HepG2 (cell line): ENCODE data around the gene UTS2R. TPM values are rescaled to one million over a fixed set of nuclear protein-coding genes. Genes with fewer than 3 reads are reported as not detected.

Source experiments
- AGO2 ChIP-seq: fragments of 200-400 bp; formaldehyde crosslinking; optimal IDR thresholded peaks from 2 replicates; pipeline ENCODE3; 2017; ENCODE audit warnings: mild to moderate bottlenecking, low read depth, low read length, moderate library complexity
- ASH2L ChIP-seq: fragments of 300-600, 200-600 bp; sonication (generic); IDR thresholded peaks from 2 replicates; pipeline ENCODE4 v1.7.0; 2017; ENCODE audit warnings: low read depth, mild to moderate bottlenecking, moderate library complexity, mixed read lengths, low read length; ENCODE audit not compliant: insufficient read length
- ATF1 ChIP-seq: IDR thresholded peaks from 2 replicates; pipeline ENCODE4 v1.6.1; 2016; ENCODE audit warnings: mild to moderate bottlenecking, control low read depth
- BHLHE40 ChIP-seq: IDR thresholded peaks from 2 replicates; pipeline ENCODE4 v1.6.1; 2011; ENCODE audit warnings: low read length, improper control_type of control experiment
- GATAD2A ChIP-seq: IDR thresholded peaks from 2 replicates; pipeline ENCODE4 v1.6.1; 2016
- HNRNPL ChIP-seq: fragments of 200-400 bp; formaldehyde crosslinking; IDR thresholded peaks from 2 replicates; pipeline ENCODE4 v1.6.1; 2017; ENCODE audit warnings: mild to moderate bottlenecking, low read depth, low read length
- HOXA9 ChIP-seq: sonication (generic); formaldehyde crosslinking; IDR thresholded peaks from 2 replicates; pipeline ENCODE4 v1.8.1; 2022; ENCODE audit warnings: missing genetic modification reagents, mild to moderate bottlenecking, moderate library complexity, borderline replicate concordance
- IRF2 ChIP-seq: IDR thresholded peaks from 2 replicates; pipeline ENCODE4 v1.6.1; 2018; ENCODE audit warnings: missing genetic modification reagents, missing compliant biosample characterization
- MLLT10 ChIP-seq: sonication (generic); formaldehyde crosslinking; IDR thresholded peaks from 2 replicates; pipeline ENCODE4 v1.4.0; 2020; ENCODE audit warnings: missing genetic modification reagents
- MYC ChIP-seq: sonication (generic); formaldehyde crosslinking; IDR thresholded peaks from 2 replicates; pipeline ENCODE4 v1.9.0; 2021; ENCODE audit warnings: missing genetic modification reagents, borderline replicate concordance
- NCOA2 ChIP-seq: sonication (generic); formaldehyde crosslinking; IDR thresholded peaks from 2 replicates; pipeline ENCODE4 v1.8.0; 2022; ENCODE audit warnings: inconsistent platforms
- ONECUT2 ChIP-seq: sonication (generic); formaldehyde crosslinking; IDR thresholded peaks from 2 replicates; pipeline ENCODE4 v1.4.0; 2020; ENCODE audit warnings: missing genetic modification reagents
- PRPF4 ChIP-seq: fragments of 200-400 bp; formaldehyde crosslinking; IDR thresholded peaks from 2 replicates; pipeline ENCODE4 v1.6.1; 2016; ENCODE audit warnings: low read length, low read depth; ENCODE audit not compliant: poor library complexity, severe bottlenecking
- RARG ChIP-seq: sonication (generic); formaldehyde crosslinking; IDR thresholded peaks from 2 replicates; pipeline ENCODE4 v1.4.0; 2020; ENCODE audit warnings: low read depth, mild to moderate bottlenecking, missing genetic modification reagents
- RXRA ChIP-seq: sonication (generic); formaldehyde crosslinking; IDR thresholded peaks from 2 replicates; pipeline ENCODE4 v1.5.1; 2020; ENCODE audit warnings: missing genetic modification reagents
- SMC3 ChIP-seq: IDR thresholded peaks from 2 replicates; pipeline ENCODE4 v1.6.1; 2011; ENCODE audit warnings: low read length, improper control_type of control experiment
- TARDBP ChIP-seq: sonication (generic); formaldehyde crosslinking; IDR thresholded peaks from 2 replicates; pipeline ENCODE4 v1.8.0; 2022; ENCODE audit warnings: mild to moderate bottlenecking, missing genetic modification reagents
- ZBTB20 ChIP-seq: sonication (generic); formaldehyde crosslinking; IDR thresholded peaks from 2 replicates; pipeline ENCODE4 v1.8.1; 2023; ENCODE audit warnings: missing genetic modification reagents, low read depth, mild to moderate bottlenecking, borderline replicate concordance
- ZNF382 ChIP-seq: sonication (generic); formaldehyde crosslinking; IDR thresholded peaks from 2 replicates; pipeline ENCODE4 v1.5.0; 2020; ENCODE audit warnings: missing genetic modification reagents, mild to moderate bottlenecking, borderline replicate concordance
- ZNF615 ChIP-seq: sonication (generic); formaldehyde crosslinking; IDR thresholded peaks from 2 replicates; pipeline ENCODE4 v1.5.0; 2020; ENCODE audit warnings: mild to moderate bottlenecking, missing genetic modification reagents, borderline replicate concordance
- ZNF841 ChIP-seq: sonication (generic); formaldehyde crosslinking; IDR thresholded peaks from 2 replicates; pipeline ENCODE4 v1.8.1; 2023; ENCODE audit warnings: missing genetic modification reagents, borderline replicate concordance
- polyA plus RNA-seq, 8 experiments: library from polyadenylated mRNA; depleted of rRNA in 3 of 8; stranded (reverse) in 7 of 8; unstranded in 1 of 8; fragments of >200 nt; fragmentation: Illumina TruSeq in 4 of 8; extraction: Trizol in 4 of 8; gene quantifications; 2 replicates each; pipeline versions ENCODE4 v1.2.1 to v1.2.3, GENCODE V29; 2011 to 2016; ENCODE audit warnings: low read depth in 4 of 8, missing spikeins in 1 of 8, mixed read lengths in 1 of 8; ENCODE audit not compliant: insufficient read depth in 1 of 8
- total RNA-seq, 5 experiments: library from RNA; depleted of rRNA; stranded (reverse); fragments of >200 nt; fragmentation: Illumina TruSeq; extraction: Trizol; gene quantifications; 2 replicates each; pipeline ENCODE4 v1.2.3, GENCODE V29; 2016; ENCODE audit warnings: low read depth in 1 of 5
- TF ChIP-seq, protein P1 (sequence below): IDR thresholded peaks from 2 replicates; pipeline ENCODE4 v1.6.1; 2012; ENCODE audit warnings: low read length, improper control_type of control experiment
- TF ChIP-seq, protein P2 (sequence below): sonication (generic); formaldehyde crosslinking; IDR thresholded peaks from 2 replicates; pipeline ENCODE4 v1.8.0; 2022; ENCODE audit warnings: mild to moderate bottlenecking, missing genetic modification reagents, borderline replicate concordance
- TF ChIP-seq, protein P3 (sequence below): sonication (generic); formaldehyde crosslinking; IDR thresholded peaks from 2 replicates; pipeline ENCODE4 v1.5.1; 2020; ENCODE audit warnings: missing genetic modification reagents, mild to moderate bottlenecking, borderline replicate concordance

Gene UTS2R
- total and polyA plus RNA-seq, 2 of the 13 experiments (the other 11 are each of a cell fraction or from before 2014, with no cell fraction given) = 0.13 to 0.15 TPM

DNA sequence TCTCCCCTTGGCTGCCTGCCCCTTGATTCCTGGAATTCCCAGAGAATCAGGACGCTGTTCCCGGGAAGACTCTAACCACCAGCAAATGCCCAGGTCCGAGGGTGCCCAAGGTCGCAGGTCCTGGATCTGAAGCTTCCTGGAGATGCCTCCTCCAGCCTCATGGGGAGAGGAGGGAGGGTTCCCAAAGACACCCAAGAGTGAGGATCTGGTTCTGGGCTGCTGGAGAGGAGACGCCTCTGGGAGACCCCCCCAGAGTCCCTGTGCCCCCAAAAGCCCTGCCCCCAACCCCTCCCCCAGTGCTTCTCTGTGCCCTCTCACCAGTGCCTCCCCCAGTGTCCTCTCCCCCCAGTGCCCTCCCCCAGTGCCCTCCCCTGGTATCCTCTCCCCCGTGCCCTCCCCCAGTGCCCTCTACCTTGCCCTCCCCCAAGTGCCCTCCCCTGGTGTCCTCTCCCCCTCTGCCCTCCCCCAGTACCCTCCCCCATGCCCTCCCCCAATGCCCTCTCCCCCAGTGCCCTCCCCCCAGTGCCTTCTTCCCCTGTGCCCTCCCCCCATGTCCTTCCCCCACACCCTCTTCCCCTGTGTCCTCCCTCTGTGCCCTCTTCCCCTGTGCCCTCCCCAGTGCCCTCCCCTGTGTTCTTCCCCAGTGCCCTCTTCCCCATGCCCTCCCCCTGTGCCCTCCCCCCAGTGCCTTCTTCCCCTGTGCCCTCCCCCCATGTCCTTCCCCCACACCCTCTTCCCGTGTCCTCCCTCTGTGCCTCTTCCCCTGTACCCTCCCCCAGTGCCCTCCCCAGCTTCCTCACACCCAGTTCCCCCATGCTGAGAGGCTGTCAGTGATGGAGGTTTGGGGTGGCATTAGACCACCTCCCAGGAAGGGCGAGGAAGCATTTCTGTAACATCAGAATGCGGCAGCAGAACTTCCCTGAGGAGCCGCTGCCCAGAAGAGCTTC, 31.7 kb upstream of the UTS2R start (continued):
- no peak for TF ChIP-seq PRPF4
- 0 out of 2 replicates have a peak, but pooled peaks have one; percentile 48 for TF ChIP-seq HNRNPL
- TF ChIP-seq RXRA (CRISPR knock-in tag) = 0 out of 2 replicates have a peak, but pooled peaks have one; percentile 5
- TF ChIP-seq RARG = no peak
- TF ChIP-seq ZNF841 = no peak
- TF ChIP-seq ZNF382 = no peak
- TF ChIP-seq BHLHE40 = no peak
- no peak for TF ChIP-seq ZBTB20 (CRISPR knock-in tag)
- TF ChIP-seq, protein P1, sequence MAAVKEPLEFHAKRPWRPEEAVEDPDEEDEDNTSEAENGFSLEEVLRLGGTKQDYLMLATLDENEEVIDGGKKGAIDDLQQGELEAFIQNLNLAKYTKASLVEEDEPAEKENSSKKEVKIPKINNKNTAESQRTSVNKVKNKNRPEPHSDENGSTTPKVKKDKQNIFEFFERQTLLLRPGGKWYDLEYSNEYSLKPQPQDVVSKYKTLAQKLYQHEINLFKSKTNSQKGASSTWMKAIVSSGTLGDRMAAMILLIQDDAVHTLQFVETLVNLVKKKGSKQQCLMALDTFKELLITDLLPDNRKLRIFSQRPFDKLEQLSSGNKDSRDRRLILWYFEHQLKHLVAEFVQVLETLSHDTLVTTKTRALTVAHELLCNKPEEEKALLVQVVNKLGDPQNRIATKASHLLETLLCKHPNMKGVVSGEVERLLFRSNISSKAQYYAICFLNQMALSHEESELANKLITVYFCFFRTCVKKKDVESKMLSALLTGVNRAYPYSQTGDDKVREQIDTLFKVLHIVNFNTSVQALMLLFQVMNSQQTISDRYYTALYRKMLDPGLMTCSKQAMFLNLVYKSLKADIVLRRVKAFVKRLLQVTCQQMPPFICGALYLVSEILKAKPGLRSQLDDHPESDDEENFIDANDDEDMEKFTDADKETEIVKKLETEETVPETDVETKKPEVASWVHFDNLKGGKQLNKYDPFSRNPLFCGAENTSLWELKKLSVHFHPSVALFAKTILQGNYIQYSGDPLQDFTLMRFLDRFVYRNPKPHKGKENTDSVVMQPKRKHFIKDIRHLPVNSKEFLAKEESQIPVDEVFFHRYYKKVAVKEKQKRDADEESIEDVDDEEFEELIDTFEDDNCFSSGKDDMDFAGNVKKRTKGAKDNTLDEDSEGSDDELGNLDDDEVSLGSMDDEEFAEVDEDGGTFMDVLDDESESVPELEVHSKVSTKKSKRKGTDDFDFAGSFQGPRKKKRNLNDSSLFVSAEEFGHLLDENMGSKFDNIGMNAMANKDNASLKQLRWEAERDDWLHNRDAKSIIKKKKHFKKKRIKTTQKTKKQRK = no peak
- peak; percentile 8 for TF ChIP-seq ASH2L
- 0 out of 2 replicates have a peak, but pooled peaks have one; percentile 4 for TF ChIP-seq TARDBP (CRISPR knock-in tag)
- TF ChIP-seq ZNF615 (CRISPR knock-in tag) = 0 out of 2 replicates have a peak, but pooled peaks have one; percentile 31
- no peak for TF ChIP-seq MYC (CRISPR knock-in tag)
- 0 out of 2 replicates have a peak, but pooled peaks have one; percentile 39 for TF ChIP-seq NCOA2 (CRISPR knock-in tag)
- no peak for TF ChIP-seq SMC3
- no peak for TF ChIP-seq MLLT10 (CRISPR knock-in tag)
- TF ChIP-seq, protein P2, sequence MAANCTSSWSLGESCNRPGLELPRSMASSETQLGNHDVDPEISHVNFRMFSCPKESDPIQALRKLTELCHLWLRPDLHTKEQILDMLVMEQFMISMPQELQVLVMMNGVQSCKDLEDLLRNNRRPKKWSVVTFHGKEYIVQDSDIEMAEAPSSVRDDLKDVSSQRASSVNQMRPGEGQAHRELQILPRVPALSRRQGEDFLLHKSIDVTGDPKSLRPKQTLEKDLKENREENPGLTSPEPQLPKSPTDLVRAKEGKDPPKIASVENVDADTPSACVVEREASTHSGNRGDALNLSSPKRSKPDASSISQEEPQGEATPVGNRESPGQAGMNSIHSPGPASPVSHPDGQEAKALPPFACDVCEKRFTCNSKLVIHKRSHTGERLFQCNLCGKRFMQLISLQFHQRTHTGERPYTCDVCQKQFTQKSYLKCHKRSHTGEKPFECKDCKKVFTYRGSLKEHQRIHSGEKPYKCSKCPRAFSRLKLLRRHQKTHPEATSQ (CRISPR knock-in tag) = no peak
- no peak for TF ChIP-seq IRF2 (CRISPR knock-in tag)
- TF ChIP-seq, protein P3, sequence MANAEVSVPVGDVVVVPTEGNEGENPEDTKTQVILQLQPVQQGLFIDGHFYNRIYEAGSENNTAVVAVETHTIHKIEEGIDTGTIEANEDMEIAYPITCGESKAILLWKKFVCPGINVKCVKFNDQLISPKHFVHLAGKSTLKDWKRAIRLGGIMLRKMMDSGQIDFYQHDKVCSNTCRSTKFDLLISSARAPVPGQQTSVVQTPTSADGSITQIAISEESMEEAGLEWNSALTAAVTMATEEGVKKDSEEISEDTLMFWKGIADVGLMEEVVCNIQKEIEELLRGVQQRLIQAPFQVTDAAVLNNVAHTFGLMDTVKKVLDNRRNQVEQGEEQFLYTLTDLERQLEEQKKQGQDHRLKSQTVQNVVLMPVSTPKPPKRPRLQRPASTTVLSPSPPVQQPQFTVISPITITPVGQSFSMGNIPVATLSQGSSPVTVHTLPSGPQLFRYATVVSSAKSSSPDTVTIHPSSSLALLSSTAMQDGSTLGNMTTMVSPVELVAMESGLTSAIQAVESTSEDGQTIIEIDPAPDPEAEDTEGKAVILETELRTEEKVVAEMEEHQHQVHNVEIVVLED (CRISPR knock-in tag) = no peak
- no peak for TF ChIP-seq ONECUT2 (CRISPR knock-in tag)
- TF ChIP-seq GATAD2A (CRISPR knock-in tag) = 0 out of 2 replicates have a peak, but pooled peaks have one; percentile 17
- TF ChIP-seq AGO2 = peak; percentile 5
- TF ChIP-seq ATF1 (CRISPR knock-in tag) = no peak
- TF ChIP-seq HOXA9 (CRISPR knock-in tag) = no peak
